ENCODE data around the gene RAPGEFL1.

DNA sequence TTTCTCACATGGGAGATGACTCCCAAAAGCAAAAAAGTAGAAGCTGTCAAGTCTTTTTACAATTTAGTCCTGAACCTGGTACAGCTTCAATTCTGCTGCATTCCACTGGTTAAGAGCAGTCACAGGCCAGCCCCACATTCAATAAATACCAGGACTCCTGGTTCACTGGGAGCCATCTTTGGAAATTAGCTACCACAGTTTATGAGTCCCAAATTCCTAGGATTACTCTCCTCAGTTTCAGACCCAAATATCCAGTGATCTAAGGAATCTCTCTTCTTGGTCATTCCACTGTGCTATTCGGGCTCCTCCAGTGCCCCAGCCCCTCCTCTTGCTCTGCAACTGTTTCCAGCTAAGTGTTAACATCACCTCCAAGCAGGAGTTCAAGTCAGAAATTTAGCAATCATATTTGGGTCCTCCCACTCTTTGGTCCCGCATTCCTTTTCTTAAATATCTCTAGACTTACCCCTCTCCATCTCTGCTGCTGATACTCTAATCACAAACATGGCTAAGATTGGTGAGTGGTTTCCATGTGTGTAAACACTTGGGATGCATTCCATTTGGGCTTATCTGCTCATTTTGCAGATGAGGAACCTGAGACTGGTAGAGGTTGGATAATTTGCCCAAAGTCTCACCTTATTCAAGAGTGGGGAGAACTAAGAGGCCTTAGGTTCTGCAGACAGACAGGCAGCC is 32.3 kb downstream of the RAPGEFL1 start:
- TF ChIP-seq, protein P1, sequence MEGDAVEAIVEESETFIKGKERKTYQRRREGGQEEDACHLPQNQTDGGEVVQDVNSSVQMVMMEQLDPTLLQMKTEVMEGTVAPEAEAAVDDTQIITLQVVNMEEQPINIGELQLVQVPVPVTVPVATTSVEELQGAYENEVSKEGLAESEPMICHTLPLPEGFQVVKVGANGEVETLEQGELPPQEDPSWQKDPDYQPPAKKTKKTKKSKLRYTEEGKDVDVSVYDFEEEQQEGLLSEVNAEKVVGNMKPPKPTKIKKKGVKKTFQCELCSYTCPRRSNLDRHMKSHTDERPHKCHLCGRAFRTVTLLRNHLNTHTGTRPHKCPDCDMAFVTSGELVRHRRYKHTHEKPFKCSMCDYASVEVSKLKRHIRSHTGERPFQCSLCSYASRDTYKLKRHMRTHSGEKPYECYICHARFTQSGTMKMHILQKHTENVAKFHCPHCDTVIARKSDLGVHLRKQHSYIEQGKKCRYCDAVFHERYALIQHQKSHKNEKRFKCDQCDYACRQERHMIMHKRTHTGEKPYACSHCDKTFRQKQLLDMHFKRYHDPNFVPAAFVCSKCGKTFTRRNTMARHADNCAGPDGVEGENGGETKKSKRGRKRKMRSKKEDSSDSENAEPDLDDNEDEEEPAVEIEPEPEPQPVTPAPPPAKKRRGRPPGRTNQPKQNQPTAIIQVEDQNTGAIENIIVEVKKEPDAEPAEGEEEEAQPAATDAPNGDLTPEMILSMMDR (IDR thresholded peaks at IDR 0.05): no peak
- no peak for TF ChIP-seq POLR2A (IDR thresholded peaks at IDR 0.05)

All from adrenal gland (tissue), 5 donors.